Natural killer cell (primary cell): Measurements from ENCODE around the gene SLC9C1. TPM values are rescaled to one million over a fixed set of nuclear protein-coding genes. Genes with fewer than 3 reads are reported as not detected.

ENCODE experiments used
- ATAC-seq, 3 donors: fragments of 150-1000 bp in 2 of 3; fragments of 200-7000 bp in 1 of 3; cut with Tn5 transposase; 1 replicate in 1 of 3; 2 replicates in 2 of 3; pipeline ENCODE4 v1.10.0; 2021; ENCODE audit warnings: mild to moderate bottlenecking in 2 of 3, moderate library complexity in 2 of 3
- DNase-seq, 2 donors: peaks; one replicate each; pipeline versions ENCODE4 v3.0.0 to v3.0.0-alpha.2; 2013 to 2021; ENCODE audit warnings: mixed read lengths in 1 of 2
- H3K27ac ChIP-seq: one replicate; pipeline ENCODE4 v1.5.1; 2013; ENCODE audit warnings: mild to moderate bottlenecking, low read length
- H3K27me3 ChIP-seq: one replicate; pipeline ENCODE4 v1.6.1; 2013; ENCODE audit warnings: low read length; ENCODE audit not compliant: control insufficient read depth, insufficient read depth
- H3K36me3 ChIP-seq: one replicate; pipeline ENCODE4 v1.6.1; 2013; ENCODE audit warnings: low read length; ENCODE audit not compliant: control insufficient read depth, insufficient read depth
- H3K4me1 ChIP-seq: one replicate; pipeline ENCODE4 v1.6.1; 2013; ENCODE audit warnings: low read length; ENCODE audit not compliant: control insufficient read depth, insufficient read depth
- H3K4me3 ChIP-seq: one replicate; pipeline ENCODE4 v1.5.1; 2013; ENCODE audit warnings: low read length
- H3K9me3 ChIP-seq: one replicate; pipeline ENCODE4 v1.6.1; 2013; ENCODE audit warnings: low read length; ENCODE audit not compliant: control insufficient read depth, insufficient read depth
- H3K27ac Mint-ChIP-seq, 2 donors: one replicate each; pipeline ENCODE4 v1.8.0; 2022; ENCODE audit warnings: mild to moderate bottlenecking in 2 of 2, mixed read lengths in 2 of 2, moderate library complexity in 1 of 2
- H3K27me3 Mint-ChIP-seq, 2 donors: one replicate each; pipeline ENCODE4 v1.8.0; 2022; ENCODE audit warnings: low read depth in 2 of 2, mixed read lengths in 2 of 2
- H3K36me3 Mint-ChIP-seq: one replicate; pipeline ENCODE4 v1.8.0; 2022; ENCODE audit warnings: mixed read lengths
- H3K4me1 Mint-ChIP-seq, 2 donors: one replicate each; pipeline ENCODE4 v1.8.0; 2022; ENCODE audit warnings: mixed read lengths in 2 of 2
- H3K4me3 Mint-ChIP-seq: one replicate; pipeline ENCODE4 v1.8.0; 2022; ENCODE audit warnings: mild to moderate bottlenecking, moderate library complexity, mixed read lengths
- H3K9me3 Mint-ChIP-seq, 2 donors: one replicate each; pipeline ENCODE4 v1.8.0; 2022; ENCODE audit warnings: mixed read lengths in 2 of 2
- CTCF ChIP-seq: fragments of 200-600 bp; IDR thresholded peaks from one replicate; pipeline ENCODE4 v1.8.0; 2022; ENCODE audit warnings: antibody characterized with exemption
- WGBS: methylation state at CpG from one replicate; pipeline ENCODE4 v1.1.7; 2013; ENCODE audit warnings: missing lambda C conversion rate; ENCODE audit not compliant: insufficient coverage; 5-methylcytosine and 5-hydroxymethylcytosine counted together
- intact Hi-C: fragments of 100-400 bp; cut with micrococcal nuclease; formaldehyde crosslinking; loops from one replicate; pipeline ENCODE4 v1.14.2; 2022
- total RNA-seq, 4 donors: library from RNA; stranded (reverse); fragments of 120-200 nt in 1 of 4; gene quantifications; one replicate each; pipeline versions ENCODE4 v1.2.3 to v1.2.4, GENCODE V29; 2013 to 2022

Gene SLC9C1
- total RNA-seq, 3 donors from 2014 or later (not counting 1 experiment from before 2014, with no cell fraction given), result not detected

GRCh38 chr3:112124907-112125607 is 169.0 kb downstream of the SLC9C1 start:
- DNase-seq (no peak), ATAC-seq (no peak)
- no peaks in the 10 kb centered on the region for H3K27me3 Mint-ChIP-seq
- TF ChIP-seq CTCF, result no peak
- no peaks in the 10 kb centered on the region for H3K27me3 ChIP-seq
- H3K9me3 ChIP-seq, result no peaks in the 10 kb centered on the region
- H3K4me3 ChIP-seq, result no peak overlapping the region
- H3K27ac ChIP-seq, result no peak overlapping the region
- no peaks in the 10 kb centered on the region for H3K9me3 Mint-ChIP-seq
- no peaks in the 10 kb centered on the region for H3K36me3 ChIP-seq
- intact Hi-C loops, result no loop called here
- peaks cover 21 to 30% of the 10 kb centered on the region in 2 donors for H3K4me1 Mint-ChIP-seq
- no peak overlapping the region for H3K4me3 Mint-ChIP-seq
- WGBS, result 73% methylated on average over 4 of the region's 5 CpGs
- no peak overlapping the region for H3K27ac Mint-ChIP-seq
- no peaks in the 10 kb centered on the region for H3K36me3 Mint-ChIP-seq
- H3K4me1 ChIP-seq, result peaks cover 3% of the 10 kb centered on the region

DNA sequence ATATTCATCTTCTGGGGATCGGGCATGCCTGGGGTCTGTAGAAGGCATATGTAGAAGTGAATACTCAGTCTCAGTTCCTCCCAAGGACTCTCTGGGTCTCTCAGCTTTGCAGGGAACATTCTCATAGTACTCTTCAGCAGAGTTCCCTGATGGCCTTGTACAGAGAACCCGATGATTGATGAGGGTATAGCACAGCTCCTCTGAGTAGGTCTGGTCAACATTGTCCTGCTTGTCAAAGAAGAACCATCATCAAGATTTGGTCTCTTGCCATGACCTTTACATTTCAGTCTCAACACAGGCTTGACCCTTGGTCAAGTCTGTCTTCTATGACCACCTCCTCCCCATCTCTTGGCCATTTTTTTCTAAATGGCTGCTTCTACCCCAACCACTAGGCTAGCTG is 170.5 kb downstream of the SLC9C1 start:
- no peak for ATAC-seq
- no peaks in the 10 kb centered on the region for H3K36me3 Mint-ChIP-seq
- TF ChIP-seq CTCF, result no peak
- DNase-seq, result no peak
- H3K36me3 ChIP-seq, result no peaks in the 10 kb centered on the region
- H3K27ac ChIP-seq, result no peak overlapping the region
- H3K4me1 Mint-ChIP-seq, result peaks cover 27 to 34% of the 10 kb centered on the region in 2 donors
- intact Hi-C loops, result no loop called here
- peaks cover 0 to 2% of the 10 kb centered on the region in 2 donors for H3K27me3 Mint-ChIP-seq
- H3K27me3 ChIP-seq, result no peaks in the 10 kb centered on the region
- no peak overlapping the region for H3K4me3 Mint-ChIP-seq
- no peaks in the 10 kb centered on the region for H3K9me3 ChIP-seq
- peaks cover 8% of the 10 kb centered on the region for H3K4me1 ChIP-seq
- no peak overlapping the region for H3K4me3 ChIP-seq
- H3K27ac Mint-ChIP-seq, result no peak overlapping the region
- WGBS, result 91% methylated on average over 2 of the region's 2 CpGs
- no peaks in the 10 kb centered on the region for H3K9me3 Mint-ChIP-seq

DNA sequence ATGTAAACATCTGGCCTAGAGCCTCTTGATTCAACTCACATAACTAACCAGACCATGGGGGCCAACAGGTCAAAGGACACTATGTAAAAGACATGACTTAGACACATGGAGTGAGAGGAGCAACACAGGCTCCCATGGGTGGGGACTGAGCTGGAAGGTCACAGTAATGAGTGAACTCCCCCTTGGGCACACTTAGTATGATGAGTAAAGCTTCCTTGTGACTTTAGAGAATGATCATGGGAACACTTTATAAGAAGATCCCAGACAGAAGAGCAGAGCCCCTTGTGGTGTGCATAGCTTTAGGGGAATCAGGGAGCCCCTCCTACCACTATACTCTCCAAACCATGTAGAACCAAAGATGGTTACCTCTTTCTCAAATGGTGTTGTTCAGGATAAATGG is 171.1 kb downstream of the SLC9C1 start:
- intact Hi-C loops, result no loop called here
- H3K27ac ChIP-seq, result no peak overlapping the region
- no peaks in the 10 kb centered on the region for H3K36me3 ChIP-seq
- H3K4me1 ChIP-seq, result peaks cover 8% of the 10 kb centered on the region
- no peak for TF ChIP-seq CTCF
- Mint-ChIP-seq H3K27me3 (peaks cover 0 to 2% of the 10 kb centered on the region in 2 donors), H3K4me1 (peaks cover 27 to 30% of the 10 kb centered on the region in 2 donors), H3K27ac (no peak overlapping the region), H3K4me3 (no peak overlapping the region), H3K9me3 (no peaks in the 10 kb centered on the region), H3K36me3 (no peaks in the 10 kb centered on the region)
- DNase-seq (no peak), ATAC-seq (no peak)
- no peaks in the 10 kb centered on the region for H3K27me3 ChIP-seq
- no peak overlapping the region for H3K4me3 ChIP-seq
- no peaks in the 10 kb centered on the region for H3K9me3 ChIP-seq
